Subcutaneous preadipocyte (primary cell): Measurements from ENCODE around the gene PMEL. TPM values are rescaled to one million over a fixed set of nuclear protein-coding genes. Genes with fewer than 3 reads are reported as not detected.

Experiments used
- total RNA-seq: library from RNA; depleted of rRNA; stranded (reverse); fragments of >200 nt; gene quantifications from 2 replicates; pipeline ENCODE4 v1.2.3, GENCODE V29; 2012

Gene PMEL
- total RNA-seq, result 0.78 and 1.5 TPM in 2 replicates

GRCh38 chr12:55965941-55966407 is at the start of gene PMEL:
Gene PMEL (minus strand): TSS chr12:55966042. CDS start chr12:55966011, 31 bp downstream.

GRCh38 chr12:55996715-55997534 is 31.1 kb upstream of the PMEL start, which contains the start of gene SUOX:
Gene SUOX (plus strand): TSS chr12:55997276. CDS start chr12:56002222, 4,946 bp downstream.

GRCh38 chr12:55973599-55974307 is 7.9 kb upstream of the PMEL start, which contains the start of gene RAB5B:
Gene RAB5B (plus strand): TSS chr12:55974078. CDS start chr12:55986961, 12,883 bp downstream.

DNA sequence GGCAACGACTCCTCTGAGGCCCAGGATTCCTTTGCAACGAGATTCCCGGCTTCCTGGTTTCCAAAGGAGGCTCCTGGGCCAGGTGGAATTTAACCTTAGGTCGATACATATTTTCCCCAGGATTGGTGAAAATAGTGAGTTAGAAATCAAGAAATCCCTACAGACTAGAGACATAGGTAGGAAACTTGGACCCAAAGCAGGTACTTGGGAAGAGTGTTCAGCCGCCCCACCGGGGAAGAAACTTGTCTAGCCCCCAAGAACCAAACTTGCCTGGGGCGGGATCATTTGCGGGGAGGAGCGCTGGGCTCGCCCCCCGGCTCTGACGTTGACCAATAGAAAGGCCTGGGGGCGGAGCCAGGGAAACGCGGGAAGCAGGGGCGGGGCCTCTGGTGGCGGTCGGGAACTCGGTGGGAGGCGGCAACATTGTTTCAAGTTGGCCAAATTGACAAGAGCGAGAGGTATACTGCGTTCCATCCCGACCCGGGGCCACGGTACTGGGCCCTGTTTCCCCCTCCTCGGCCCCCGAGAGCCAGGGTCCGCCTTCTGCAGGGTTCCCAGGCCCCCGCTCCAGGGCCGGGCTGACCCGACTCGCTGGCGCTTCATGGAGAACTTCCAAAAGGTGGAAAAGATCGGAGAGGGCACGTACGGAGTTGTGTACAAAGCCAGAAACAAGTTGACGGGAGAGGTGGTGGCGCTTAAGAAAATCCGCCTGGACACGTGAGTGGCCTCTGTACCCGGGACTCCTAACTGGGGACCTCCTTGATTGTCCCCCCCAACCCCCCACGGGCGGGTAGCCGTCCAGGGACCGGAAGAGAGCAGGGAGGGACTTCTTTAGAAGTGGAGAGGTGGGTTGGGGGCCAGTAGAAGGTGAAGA is 803 bp upstream of the PMEL start, which contains the start of gene CDK2:
Gene CDK2, plus strand, starts transcription at position 423 of the 874 bp plus-strand sequence. Its CDS starts 179 bp downstream, at position 602.

DNA sequence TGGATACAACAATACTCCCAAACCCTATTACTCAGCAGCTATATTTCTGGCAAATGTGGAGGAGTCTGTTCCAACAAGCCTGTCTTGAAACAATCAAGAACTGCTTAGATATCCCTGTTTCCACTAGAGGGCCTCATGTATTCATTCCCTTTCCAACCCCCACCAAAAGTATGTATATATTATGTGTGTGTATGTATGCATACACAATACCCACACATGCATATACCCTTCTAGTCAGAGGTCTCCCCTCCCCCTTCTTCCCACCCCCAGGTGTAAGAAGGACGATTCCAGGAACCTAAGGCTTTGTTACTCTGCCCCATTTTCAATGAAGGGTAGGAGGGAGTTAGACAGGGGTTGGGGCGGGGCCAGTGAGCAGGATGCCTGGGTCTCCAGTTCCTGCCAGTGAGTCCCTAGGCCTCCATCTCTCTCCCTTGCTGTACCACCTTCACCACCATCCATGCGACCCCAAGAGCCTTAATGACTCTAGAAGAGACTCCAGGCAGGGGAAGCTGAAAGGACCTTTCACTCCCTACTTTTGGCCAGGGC is 35.0 kb downstream of the PMEL start, which contains the start of gene DGKA:
Gene DGKA, plus strand, starts transcription at position 392 of the 546 bp plus-strand sequence. CDS start 5,342 bp downstream, outside the sequence.

DNA sequence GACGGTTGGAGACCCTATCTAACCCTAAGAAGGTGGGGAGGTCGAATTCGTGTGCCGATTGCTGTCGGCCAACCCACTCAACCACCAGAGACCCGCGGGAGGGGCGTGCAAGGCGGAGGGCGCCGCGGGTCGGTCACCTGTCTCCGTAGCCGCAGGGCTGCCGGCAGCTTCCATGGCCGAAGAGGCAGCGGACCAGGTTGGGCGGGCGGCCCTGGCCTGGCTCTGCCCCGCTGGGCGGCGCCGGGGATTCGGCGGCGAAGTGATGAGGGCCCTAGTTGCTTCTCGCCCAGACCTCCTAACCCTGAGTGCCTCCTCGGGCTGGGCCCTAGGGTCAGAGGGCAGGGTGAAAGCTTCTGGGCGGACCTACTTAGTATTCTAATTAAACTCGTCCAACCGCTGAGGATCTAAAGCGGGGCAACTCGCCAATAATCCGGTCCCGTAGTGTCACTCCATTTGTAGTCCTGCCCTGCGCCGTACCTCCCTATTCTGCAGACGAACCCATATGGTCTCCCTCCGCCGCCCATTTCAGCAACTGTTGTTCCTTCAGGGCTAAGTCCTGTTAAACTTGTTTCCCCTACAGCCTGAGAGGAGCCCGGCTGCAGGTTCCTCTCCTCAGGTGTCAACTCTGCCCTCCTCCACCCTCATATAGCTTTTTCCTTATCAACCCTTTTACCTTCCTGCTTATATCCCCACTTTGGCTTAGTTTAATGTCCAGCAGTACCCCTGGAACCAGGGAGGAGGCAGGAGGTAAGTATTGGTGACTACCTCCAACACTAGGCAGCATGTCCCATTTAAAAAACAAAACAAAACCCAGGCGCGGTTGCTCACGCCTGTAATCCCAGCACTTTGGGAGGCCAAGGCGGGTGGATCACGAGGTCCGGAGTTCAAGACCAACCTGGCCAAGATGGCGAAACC is 38.0 kb downstream of the PMEL start, which contains the start of gene PYM1:
Gene PYM1, minus strand, starts transcription at position 307 of the 915 bp plus-strand sequence. Its CDS starts 133 bp downstream, at position 174.

Other genes starting within 250 kb of the PMEL start
- 33.8 and 54.0 TPM in 2 replicates for gene BLOC1S1, start 250.0 kb downstream of the PMEL start, total RNA-seq
- gene RDH5, start 245.6 kb downstream of the PMEL start, total RNA-seq, result 59.2 and 70.6 TPM in 2 replicates
- 1,437 and 2,220 TPM in 2 replicates for gene CD63, start 237.0 kb downstream of the PMEL start, total RNA-seq
- 4.0 and 7.0 TPM in 2 replicates for gene GDF11, start 222.9 kb downstream of the PMEL start, total RNA-seq
- gene SARNP, start 148.3 kb downstream of the PMEL start, total RNA-seq, result 65.5 and 79.0 TPM in 2 replicates
- 14.3 and 15.6 TPM in 2 replicates for gene ORMDL2, start 148.0 kb downstream of the PMEL start, total RNA-seq
- 32.3 and 42.4 TPM in 2 replicates for gene DNAJC14, start 136.5 kb downstream of the PMEL start, total RNA-seq
- gene MMP19, start 123.1 kb downstream of the PMEL start, total RNA-seq, result 9.2 and 9.9 TPM in 2 replicates
- gene PYM1, start 38.1 kb downstream of the PMEL start, total RNA-seq, result 36.4 TPM in 2 replicates
- 39.3 and 42.8 TPM in 2 replicates for gene DGKA, start 34.9 kb downstream of the PMEL start, total RNA-seq
- gene CDK2, start 788 bp upstream of the PMEL start, total RNA-seq, result 19.1 and 45.5 TPM in 2 replicates
- gene RAB5B, start 8.0 kb upstream of the PMEL start, total RNA-seq, result 51.1 and 62.6 TPM in 2 replicates
- gene SUOX, start 31.2 kb upstream of the PMEL start, total RNA-seq, result 8.5 and 13.3 TPM in 2 replicates
- gene IKZF4, start 55.0 kb upstream of the PMEL start, total RNA-seq, result 0.37 and 1.2 TPM in 2 replicates
- 188 and 387 TPM in 2 replicates for gene RPS26, start 75.9 kb upstream of the PMEL start, total RNA-seq
- under 0.01 TPM in 2 replicates for gene ERBB3, start 114.1 kb upstream of the PMEL start, total RNA-seq
- 213 and 255 TPM in 2 replicates for gene PA2G4, start 138.5 kb upstream of the PMEL start, total RNA-seq
- gene RPL41, start 150.6 kb upstream of the PMEL start, total RNA-seq, result 1,499 and 3,572 TPM in 2 replicates
- 6.6 and 8.2 TPM in 2 replicates for gene ZC3H10, start 152.2 kb upstream of the PMEL start, total RNA-seq
- 159 and 170 TPM in 2 replicates for gene ESYT1, start 162.2 kb upstream of the PMEL start, total RNA-seq
- gene MYL6B, start 186.5 kb upstream of the PMEL start, total RNA-seq, result 38.5 and 41.5 TPM in 2 replicates
- 682 and 1,116 TPM in 2 replicates for gene MYL6, start 192.3 kb upstream of the PMEL start, total RNA-seq
- 44.1 and 53.2 TPM in 2 replicates for gene SMARCC2, start 223.4 kb upstream of the PMEL start, total RNA-seq